ENCODE results near the gene ZWILCH.

- TF ChIP-seq EZH2phosphoT487 (IDR thresholded peaks at IDR 0.05; ENCODE audit: low read depth) (no peak), CTCF (IDR thresholded peaks at IDR 0.05; ENCODE audit: low read depth, low read length) (peak; percentile 90)
Observed at GRCh38 chr15:66566963-66567531, 61.9 kb downstream of the ZWILCH start.
